ENCODE data around the gene RD3L.

RD3L gene

GRCh38 chr14:103904493-103905107, 37.7 kb downstream of the RD3L start (continued):
- peak; percentile 92 for TF ChIP-seq CREB5 (CRISPR knock-in tag; IDR thresholded peaks at IDR 0.05; ENCODE audit: low read depth)
- 0 out of 2 replicates have a peak, but pooled peaks have one; percentile 19 for TF ChIP-seq PPARA (CRISPR knock-in tag; IDR thresholded peaks at IDR 0.05; ENCODE audit: borderline replicate concordance)
- no peak for TF ChIP-seq SNAI2 (CRISPR knock-in tag; IDR thresholded peaks at IDR 0.05)
- TF ChIP-seq OSR1 (CRISPR knock-in tag; IDR thresholded peaks at IDR 0.05) = no peak
- TF ChIP-seq ZC3H10 (CRISPR knock-in tag; IDR thresholded peaks at IDR 0.05) = peak; percentile 9; the same call in 1 of the 2 replicates
- TF ChIP-seq ISL1 (CRISPR knock-in tag; IDR thresholded peaks at IDR 0.05) = peak; percentile 99
- 0 out of 2 replicates have a peak, but pooled peaks have one; percentile 58 for TF ChIP-seq ZFP3 (CRISPR knock-in tag; IDR thresholded peaks at IDR 0.05)
- no peak for TF ChIP-seq ARNTL (CRISPR knock-in tag; IDR thresholded peaks at IDR 0.05; ENCODE audit: borderline replicate concordance, low read depth)
- no peak for TF ChIP-seq ZNF565 (CRISPR knock-in tag; conservative IDR thresholded peaks at IDR 0.05; ENCODE audit: low read depth)
- TF ChIP-seq PATZ1 (CRISPR knock-in tag; IDR thresholded peaks at IDR 0.05; ENCODE audit: borderline replicate concordance) = no peak
- TF ChIP-seq TCF4 (CRISPR knock-in tag; IDR thresholded peaks at IDR 0.05; ENCODE audit: borderline replicate concordance) = peak; percentile 97
- TF ChIP-seq POU6F1 (CRISPR knock-in tag; IDR thresholded peaks at IDR 0.05; ENCODE audit: borderline replicate concordance, low read depth) = no peak

GRCh38 chr14:103899833-103900232, 42.5 kb downstream of the RD3L start:
- ATAC-seq = no peak
- TF ChIP-seq POU6F1 (CRISPR knock-in tag; IDR thresholded peaks at IDR 0.05; ENCODE audit: borderline replicate concordance, low read depth) (no peak), ZFP3 (CRISPR knock-in tag; IDR thresholded peaks at IDR 0.05) (no peak), OSR1 (CRISPR knock-in tag; IDR thresholded peaks at IDR 0.05) (no peak), TOX (CRISPR knock-in tag; IDR thresholded peaks at IDR 0.05; ENCODE audit: borderline replicate concordance) (no peak), ARNTL (CRISPR knock-in tag; IDR thresholded peaks at IDR 0.05; ENCODE audit: borderline replicate concordance, low read depth) (no peak)

GRCh38 chr14:103899316-103899715, 43.0 kb downstream of the RD3L start:
- TF ChIP-seq ZNF565 (CRISPR knock-in tag; conservative IDR thresholded peaks at IDR 0.05; ENCODE audit: low read depth) (no peak), CSRNP3 (CRISPR knock-in tag; IDR thresholded peaks at IDR 0.05) (no peak), ZNF70 (CRISPR knock-in tag; IDR thresholded peaks at IDR 0.05) (no peak), ARNTL (CRISPR knock-in tag; IDR thresholded peaks at IDR 0.05; ENCODE audit: borderline replicate concordance, low read depth) (no peak), TOX (CRISPR knock-in tag; IDR thresholded peaks at IDR 0.05; ENCODE audit: borderline replicate concordance) (no peak), ZC3H10 (CRISPR knock-in tag; IDR thresholded peaks at IDR 0.05) (no peak), ZFP30 (CRISPR knock-in tag; IDR thresholded peaks at IDR 0.05) (no peak), SNAI2 (CRISPR knock-in tag; IDR thresholded peaks at IDR 0.05) (no peak), ZNF8 (CRISPR knock-in tag; IDR thresholded peaks at IDR 0.05) (no peak), POU6F1 (CRISPR knock-in tag; IDR thresholded peaks at IDR 0.05; ENCODE audit: borderline replicate concordance, low read depth) (no peak), CREB5 (CRISPR knock-in tag; IDR thresholded peaks at IDR 0.05; ENCODE audit: low read depth) (no peak), TCF4 (CRISPR knock-in tag; IDR thresholded peaks at IDR 0.05; ENCODE audit: borderline replicate concordance) (no peak), CSDC2 (CRISPR knock-in tag; IDR thresholded peaks at IDR 0.05) (no peak), RARB (CRISPR knock-in tag; IDR thresholded peaks at IDR 0.05) (no peak)
- ATAC-seq = no peak

Measured in SK-N-SH treated with all-trans-retinoic acid at 6 μM for 48 hours (cell line).